SK-N-SH treated with all-trans-retinoic acid at 6 μM for 48 hours (cell line): ENCODE data around the gene RNF166.

Experiments
- ESRRG ChIP-seq: fragments of 250-450 bp; sonication (Bioruptor Pico); IDR thresholded peaks from 2 replicates; pipeline ENCODE4 v1.6.1; 2021; ENCODE audit warnings: mild to moderate bottlenecking
- ISL1 ChIP-seq: fragments of 250-450 bp; sonication (Bioruptor Pico); IDR thresholded peaks from 2 replicates; pipeline ENCODE4 v2.1.2; 2022; ENCODE audit warnings: mild to moderate bottlenecking, moderate library complexity
- ZC3H10 ChIP-seq: fragments of 250-450 bp; sonication (Bioruptor Pico); IDR thresholded peaks from 2 replicates; pipeline ENCODE4 v1.5.1; 2021; ENCODE audit warnings: mild to moderate bottlenecking, moderate library complexity
- ZFP30 ChIP-seq: fragments of 450-650 bp; formaldehyde crosslinking; IDR thresholded peaks from 2 replicates; pipeline ENCODE4 v1.5.0; 2022; ENCODE audit warnings: mild to moderate bottlenecking, moderate library complexity
- ZNF70 ChIP-seq: fragments of 450-650 bp; formaldehyde crosslinking; IDR thresholded peaks from 2 replicates; pipeline ENCODE4 v1.5.0; 2020; ENCODE audit warnings: mild to moderate bottlenecking, moderate library complexity
- TF ChIP-seq, protein P1 (sequence below): fragments of 250-450 bp; sonication (Bioruptor Pico); IDR thresholded peaks from 2 replicates; pipeline ENCODE4 v1.5.0; 2020; ENCODE audit warnings: mild to moderate bottlenecking, moderate library complexity
- TF ChIP-seq, protein P2 (sequence below): fragments of 250-450 bp; sonication (Bioruptor Pico); IDR thresholded peaks from 2 replicates; pipeline ENCODE4 v1.5.1; 2020; ENCODE audit warnings: low read depth, mild to moderate bottlenecking, moderate library complexity
- TF ChIP-seq, protein P3 (sequence below): fragments of 250-450 bp; sonication (Bioruptor Pico); IDR thresholded peaks from 2 replicates; pipeline ENCODE4 v1.8.0; 2020; ENCODE audit warnings: mild to moderate bottlenecking, moderate library complexity, borderline replicate concordance

DNA sequence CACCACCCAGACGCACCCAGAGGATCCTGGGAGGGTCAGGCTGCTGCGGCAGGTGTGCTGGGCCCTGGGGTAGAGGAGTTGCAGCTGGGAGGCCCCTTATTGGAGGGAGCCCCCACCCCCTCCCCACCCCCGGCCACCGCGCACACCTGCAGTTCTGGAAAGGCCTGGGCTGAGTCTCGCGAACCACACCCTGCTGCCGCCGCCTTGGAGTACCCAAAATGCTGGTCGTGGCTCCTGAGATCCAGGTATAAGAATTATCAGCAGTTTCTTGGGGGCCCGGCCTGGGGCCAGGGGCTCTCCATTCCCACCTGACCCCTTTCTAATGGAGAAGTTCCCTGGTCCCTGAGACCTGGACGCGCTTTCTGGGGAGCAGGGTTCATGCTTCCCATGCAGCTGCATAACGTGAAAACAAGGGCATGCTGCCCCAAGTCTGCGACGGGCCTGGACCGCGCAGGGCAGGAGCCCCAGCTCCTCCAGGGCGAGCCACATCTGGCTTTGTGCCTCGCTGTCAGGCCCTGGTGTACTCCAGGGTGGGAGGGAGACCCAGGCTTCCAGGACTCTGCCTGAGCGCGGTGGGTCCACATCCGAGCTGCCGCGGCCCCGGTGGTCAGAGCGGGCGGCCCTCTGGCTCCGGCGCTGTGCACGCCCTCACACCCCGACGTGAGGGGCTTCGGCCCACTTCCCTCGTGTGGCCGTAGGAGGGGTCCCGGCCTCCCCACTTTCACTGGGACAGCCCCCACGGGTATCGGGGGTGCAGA is 12.6 kb downstream of the RNF166 start:
- TF ChIP-seq, protein P1, sequence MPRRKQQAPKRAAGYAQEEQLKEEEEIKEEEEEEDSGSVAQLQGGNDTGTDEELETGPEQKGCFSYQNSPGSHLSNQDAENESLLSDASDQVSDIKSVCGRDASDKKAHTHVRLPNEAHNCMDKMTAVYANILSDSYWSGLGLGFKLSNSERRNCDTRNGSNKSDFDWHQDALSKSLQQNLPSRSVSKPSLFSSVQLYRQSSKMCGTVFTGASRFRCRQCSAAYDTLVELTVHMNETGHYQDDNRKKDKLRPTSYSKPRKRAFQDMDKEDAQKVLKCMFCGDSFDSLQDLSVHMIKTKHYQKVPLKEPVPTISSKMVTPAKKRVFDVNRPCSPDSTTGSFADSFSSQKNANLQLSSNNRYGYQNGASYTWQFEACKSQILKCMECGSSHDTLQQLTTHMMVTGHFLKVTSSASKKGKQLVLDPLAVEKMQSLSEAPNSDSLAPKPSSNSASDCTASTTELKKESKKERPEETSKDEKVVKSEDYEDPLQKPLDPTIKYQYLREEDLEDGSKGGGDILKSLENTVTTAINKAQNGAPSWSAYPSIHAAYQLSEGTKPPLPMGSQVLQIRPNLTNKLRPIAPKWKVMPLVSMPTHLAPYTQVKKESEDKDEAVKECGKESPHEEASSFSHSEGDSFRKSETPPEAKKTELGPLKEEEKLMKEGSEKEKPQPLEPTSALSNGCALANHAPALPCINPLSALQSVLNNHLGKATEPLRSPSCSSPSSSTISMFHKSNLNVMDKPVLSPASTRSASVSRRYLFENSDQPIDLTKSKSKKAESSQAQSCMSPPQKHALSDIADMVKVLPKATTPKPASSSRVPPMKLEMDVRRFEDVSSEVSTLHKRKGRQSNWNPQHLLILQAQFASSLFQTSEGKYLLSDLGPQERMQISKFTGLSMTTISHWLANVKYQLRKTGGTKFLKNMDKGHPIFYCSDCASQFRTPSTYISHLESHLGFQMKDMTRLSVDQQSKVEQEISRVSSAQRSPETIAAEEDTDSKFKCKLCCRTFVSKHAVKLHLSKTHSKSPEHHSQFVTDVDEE (CRISPR knock-in tag): no peak
- no peak for TF ChIP-seq ZC3H10 (CRISPR knock-in tag)
- no peak for TF ChIP-seq ZFP30
- TF ChIP-seq, protein P2, sequence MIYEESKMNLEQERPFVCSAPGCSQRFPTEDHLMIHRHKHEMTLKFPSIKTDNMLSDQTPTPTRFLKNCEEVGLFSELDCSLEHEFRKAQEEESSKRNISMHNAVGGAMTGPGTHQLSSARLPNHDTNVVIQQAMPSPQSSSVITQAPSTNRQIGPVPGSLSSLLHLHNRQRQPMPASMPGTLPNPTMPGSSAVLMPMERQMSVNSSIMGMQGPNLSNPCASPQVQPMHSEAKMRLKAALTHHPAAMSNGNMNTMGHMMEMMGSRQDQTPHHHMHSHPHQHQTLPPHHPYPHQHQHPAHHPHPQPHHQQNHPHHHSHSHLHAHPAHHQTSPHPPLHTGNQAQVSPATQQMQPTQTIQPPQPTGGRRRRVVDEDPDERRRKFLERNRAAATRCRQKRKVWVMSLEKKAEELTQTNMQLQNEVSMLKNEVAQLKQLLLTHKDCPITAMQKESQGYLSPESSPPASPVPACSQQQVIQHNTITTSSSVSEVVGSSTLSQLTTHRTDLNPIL (CRISPR knock-in tag): no peak
- TF ChIP-seq, protein P3, sequence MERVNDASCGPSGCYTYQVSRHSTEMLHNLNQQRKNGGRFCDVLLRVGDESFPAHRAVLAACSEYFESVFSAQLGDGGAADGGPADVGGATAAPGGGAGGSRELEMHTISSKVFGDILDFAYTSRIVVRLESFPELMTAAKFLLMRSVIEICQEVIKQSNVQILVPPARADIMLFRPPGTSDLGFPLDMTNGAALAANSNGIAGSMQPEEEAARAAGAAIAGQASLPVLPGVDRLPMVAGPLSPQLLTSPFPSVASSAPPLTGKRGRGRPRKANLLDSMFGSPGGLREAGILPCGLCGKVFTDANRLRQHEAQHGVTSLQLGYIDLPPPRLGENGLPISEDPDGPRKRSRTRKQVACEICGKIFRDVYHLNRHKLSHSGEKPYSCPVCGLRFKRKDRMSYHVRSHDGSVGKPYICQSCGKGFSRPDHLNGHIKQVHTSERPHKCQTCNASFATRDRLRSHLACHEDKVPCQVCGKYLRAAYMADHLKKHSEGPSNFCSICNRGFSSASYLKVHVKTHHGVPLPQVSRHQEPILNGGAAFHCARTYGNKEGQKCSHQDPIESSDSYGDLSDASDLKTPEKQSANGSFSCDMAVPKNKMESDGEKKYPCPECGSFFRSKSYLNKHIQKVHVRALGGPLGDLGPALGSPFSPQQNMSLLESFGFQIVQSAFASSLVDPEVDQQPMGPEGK: no peak
- TF ChIP-seq ESRRG: no peak
- no peak for TF ChIP-seq ISL1 (CRISPR knock-in tag)
- no peak for TF ChIP-seq ZNF70 (CRISPR knock-in tag)
